A549 (cell line): ENCODE data around the gene ATG5. TPM values are rescaled to one million over a fixed set of nuclear protein-coding genes. Genes with fewer than 3 reads are reported as not detected.

Experiments
- ATAC-seq, 2 experiments: fragments of 200-7000 bp in 1 of 2; fragments of >200 bp in 1 of 2; cut with Nextera tagmentation in 1 of 2; cut with Tn5 transposase in 1 of 2; 3 replicates each; pipeline versions ENCODE4 v1.8.0 to v1.9.1; 2018 to 2020; ENCODE audit warnings: mild to moderate bottlenecking in 1 of 2, moderate library complexity in 1 of 2
- CTCF ChIA-PET: fragments of 300-600 bp; sonication (Branson Sonifier 250); formaldehyde crosslinking; extraction: SDS; loops from one replicate; lab custom pipeline; 2021; ENCODE audit warnings: antibody characterized with exemption, inconsistent platforms; lab: Yijun Ruan, JAX
- POLR2A ChIA-PET: fragments of 350-600 bp; formaldehyde crosslinking; extraction: SDS; loops from one replicate; lab custom pipeline; 2021; ENCODE audit warnings: antibody characterized with exemption, inconsistent platforms; lab: Yijun Ruan, JAX
- DNase-seq, 2 experiments: peaks; one replicate each; pipeline versions ENCODE4 v3.0.0 to v3.0.0-alpha.2; 2011 to 2016; ENCODE audit warnings: low read depth in 1 of 2, low spot score in 1 of 2
- FAIRE-seq: peaks from 2 replicates; lab custom pipeline; 2011; peaks lifted over from hg19 to GRCh38; lab: Jason Lieb, UNC
- H3K27ac ChIP-seq, 2 experiments: fragments of >200 bp; sonication (Bioruptor Twin); formaldehyde crosslinking; 3 replicates each; pipeline ENCODE4 v1.5.1; 2016 to 2017
- H3K4me1 ChIP-seq: fragments of >200 bp; sonication (Bioruptor Twin); formaldehyde crosslinking; 3 replicates; pipeline ENCODE4 v1.6.1; 2016
- H3K4me2 ChIP-seq: fragments of >200 bp; sonication (Bioruptor Twin); formaldehyde crosslinking; 3 replicates; pipeline ENCODE4 v1.6.1; 2016
- H3K4me3 ChIP-seq: fragments of >200 bp; sonication (Bioruptor Twin); formaldehyde crosslinking; 3 replicates; pipeline ENCODE4 v1.5.1; 2016
- H3K9me3 ChIP-seq: fragments of >200 bp; sonication (Bioruptor Twin); formaldehyde crosslinking; 3 replicates; pipeline ENCODE4 v1.6.1; 2016
- ATOH8 ChIP-seq: fragments of 250-450 bp; sonication (Bioruptor Pico); IDR thresholded peaks from 2 replicates; pipeline ENCODE4 v1.5.0; 2020; ENCODE audit warnings: low read depth, mild to moderate bottlenecking, moderate library complexity
- CBX2 ChIP-seq: fragments of 200-600 bp; sonication (generic); IDR thresholded peaks from 2 replicates; pipeline ENCODE4 v1.6.1; 2016; ENCODE audit warnings: low read depth, mild to moderate bottlenecking, borderline replicate concordance
- CBX8 ChIP-seq: fragments of 200-600 bp; sonication (generic); IDR thresholded peaks from 2 replicates; pipeline ENCODE4 v1.6.1; 2016
- EHF ChIP-seq: fragments of 250-450 bp; sonication (Bioruptor Pico); IDR thresholded peaks from 2 replicates; pipeline ENCODE4 v1.5.0; 2020; ENCODE audit warnings: mild to moderate bottlenecking
- EHMT2 ChIP-seq: fragments of 200-600 bp; sonication (generic); IDR thresholded peaks from 2 replicates; pipeline ENCODE4 v1.6.1; 2016; ENCODE audit warnings: antibody characterized with exemption, low read depth, mild to moderate bottlenecking, moderate library complexity
- FOSB ChIP-seq: fragments of 250-450 bp; sonication (Bioruptor Pico); IDR thresholded peaks from 2 replicates; pipeline ENCODE4 v1.5.0; 2020; ENCODE audit warnings: mild to moderate bottlenecking, moderate library complexity
- GATA3 ChIP-seq: IDR thresholded peaks from 2 replicates; pipeline ENCODE4 v1.6.1; 2012; ENCODE audit warnings: borderline replicate concordance
- HEYL ChIP-seq: fragments of 250-450 bp; sonication (Bioruptor Pico); IDR thresholded peaks from 2 replicates; pipeline ENCODE4 v1.8.0; 2021; ENCODE audit warnings: mild to moderate bottlenecking, moderate library complexity
- JUN ChIP-seq, 2 experiments: fragments of >200 bp; sonication (Bioruptor Twin); formaldehyde crosslinking; IDR thresholded peaks; 2 replicates in 1 of 2; 3 replicates in 1 of 2; pipeline ENCODE4 v1.6.1; 2016 to 2017
- MAFK ChIP-seq: fragments of 450-650 bp; IDR thresholded peaks from 2 replicates; pipeline ENCODE4 v1.6.1; 2014; ENCODE audit not compliant: partially characterized antibody
- MAX ChIP-seq: IDR thresholded peaks from 2 replicates; pipeline ENCODE4 v1.6.1; 2012
- MAZ ChIP-seq: fragments of 150-350 bp; IDR thresholded peaks from 2 replicates; pipeline ENCODE4 v1.6.1; 2014; ENCODE audit warnings: antibody characterized with exemption, low read depth, low read length, borderline replicate concordance
- NFE2L2 ChIP-seq: fragments of 150-350 bp; conservative IDR thresholded peaks from 2 replicates; pipeline ENCODE4 v1.6.1; 2014; ENCODE audit warnings: low read length
- NPAS2 ChIP-seq: fragments of 250-450 bp; sonication (Bioruptor Pico); IDR thresholded peaks from 2 replicates; pipeline ENCODE4 v1.8.0; 2022; ENCODE audit warnings: mild to moderate bottlenecking, moderate library complexity, borderline replicate concordance
- PBX3 ChIP-seq: IDR thresholded peaks from 2 replicates; pipeline ENCODE4 v1.6.1; 2012
- POLR2A ChIP-seq: IDR thresholded peaks from 2 replicates; pipeline ENCODE4 v1.6.1; 2012; ENCODE audit warnings: mild to moderate bottlenecking, low read length
- POLR2AphosphoS2 ChIP-seq: conservative IDR thresholded peaks from 2 replicates; pipeline ENCODE4 v1.6.1; 2012; ENCODE audit warnings: low read length, improper control_type of control experiment, inconsistent platforms
- RARB ChIP-seq: fragments of 250-450 bp; sonication (Bioruptor Pico); IDR thresholded peaks from 2 replicates; pipeline ENCODE4 v1.8.0; 2021; ENCODE audit warnings: mild to moderate bottlenecking, moderate library complexity
- REST ChIP-seq: fragments of 200-600 bp; sonication (generic); IDR thresholded peaks from 2 replicates; pipeline ENCODE4 v1.6.1; 2016; ENCODE audit warnings: antibody characterized with exemption, mild to moderate bottlenecking, moderate library complexity
- RFX5 ChIP-seq: fragments of 450-650 bp; IDR thresholded peaks from 2 replicates; pipeline ENCODE4 v1.7.1; 2014; ENCODE audit warnings: antibody characterized with exemption, mild to moderate bottlenecking, moderate library complexity
- RNF2 ChIP-seq: fragments of 200-600 bp; sonication (generic); IDR thresholded peaks from 2 replicates; pipeline ENCODE4 v1.6.1; 2016; ENCODE audit warnings: low read depth, mild to moderate bottlenecking, antibody characterized with exemption, moderate library complexity, borderline replicate concordance
- SMC3 ChIP-seq: fragments of >200 bp; sonication (Bioruptor Twin); formaldehyde crosslinking; IDR thresholded peaks from 3 replicates; pipeline ENCODE4 v1.6.1; 2018; ENCODE audit warnings: inconsistent platforms
- TFCP2L1 ChIP-seq: fragments of 250-450 bp; sonication (Bioruptor Pico); IDR thresholded peaks from 2 replicates; pipeline ENCODE4 v1.5.0; 2021; ENCODE audit warnings: mild to moderate bottlenecking
- ZC3H11A ChIP-seq: fragments of 450-650 bp; IDR thresholded peaks from 2 replicates; pipeline ENCODE4 v1.6.1; 2014; ENCODE audit warnings: antibody characterized with exemption, mild to moderate bottlenecking
- WGBS: methylation state at CpG from one replicate; pipeline ENCODE4 v1.1.6; 2017; ENCODE audit errors: missing lambda C conversion rate; 5-methylcytosine and 5-hydroxymethylcytosine counted together
- polyA plus RNA-seq, 4 experiments: library from polyadenylated mRNA; depleted of rRNA in 3 of 4; stranded (reverse); fragments of >200 nt; fragmentation: RNase III in 1 of 4; extraction: RNeasy Plus Mini Kit Qiagen cat#74134 plus additional on column Dnase treatment in 1 of 4; gene quantifications; 2 replicates in 3 of 4; 3 replicates in 1 of 4; pipeline ENCODE4 v1.2.3, GENCODE V29; 2011 to 2017

Gene ATG5
- polyA plus RNA-seq, 2 of the 4 experiments (the other 2 are of a cell fraction) = 26.6 to 53.5 TPM

- no peak for FAIRE-seq
- Histone ChIP-seq H3K9me3 (no peaks in the 10 kb centered on the region), H3K4me3 (no peak overlapping the region), H3K27ac (no peak overlapping the region; a peak in 1 of 6 replicates), H3K4me1 (peaks cover 9% of the 10 kb centered on the region; the same call in 1 of the 3 replicates), H3K4me2 (no peak overlapping the region)
- no peak for DNase-seq
- no peak for ATAC-seq
- ChIA-PET POLR2A (no interaction called here), CTCF (interaction anchor here (1.5 kb wide), 1 partner anchor 36 kb away, joined by 5 read pairs; no protein-coding TSS in a partner anchor)
- TF ChIP-seq POLR2AphosphoS2 = no peak
- TF ChIP-seq TFCP2L1 = no peak
- no peak for TF ChIP-seq RFX5
- no peak for TF ChIP-seq POLR2A
- no peak for TF ChIP-seq JUN (IDR thresholded peaks at IDR 0.05)
- no peak for TF ChIP-seq EHMT2
- TF ChIP-seq MAX = no peak
- no peak for TF ChIP-seq NFE2L2
- TF ChIP-seq EHF (CRISPR knock-in tag) = no peak
- TF ChIP-seq NPAS2 (CRISPR knock-in tag) = no peak
- TF ChIP-seq FOSB (CRISPR knock-in tag) = no peak
- TF ChIP-seq ZC3H11A = no peak
- TF ChIP-seq CBX8 = no peak
- TF ChIP-seq RARB (CRISPR knock-in tag) = no peak
- 90% methylated on average over 1 of the region's 1 CpG for WGBS
Observed at GRCh38 chr6:106158816-106159215, 166.7 kb downstream of the ATG5 start.

- Histone ChIP-seq H3K4me3 (no peak overlapping the region), H3K27ac (no peak overlapping the region), H3K9me3 (no peaks in the 10 kb centered on the region), H3K4me2 (no peak overlapping the region), H3K4me1 (peaks cover 9% of the 10 kb centered on the region; the same call in 1 of the 3 replicates)
- POLR2A ChIA-PET = no interaction called here
- no peak for FAIRE-seq
- no peak for DNase-seq
- CTCF ChIA-PET = interaction anchor here (0.8 to 0.9 kb wide), 2 partner anchors 12 to 13 kb away, joined by 3 to 4 read pairs; no protein-coding TSS in a partner anchor
- no peak for ATAC-seq
- TF ChIP-seq ATOH8 (CRISPR knock-in tag) (no peak), GATA3 (no peak), CBX8 (no peak), FOSB (CRISPR knock-in tag) (no peak), MAZ (no peak), HEYL (no peak), RNF2 (no peak), PBX3 (no peak), CBX2 (no peak), REST (no peak), MAFK (no peak), RFX5 (no peak), POLR2AphosphoS2 (no peak), SMC3 (no peak)
- 81% methylated on average over 3 of the region's 3 CpGs for WGBS
Observed at GRCh38 chr6:106156863-106157262, 168.7 kb downstream of the ATG5 start.
